Endothelial cell (in vitro differentiated cells): Measurements from ENCODE around the gene RPL37A. TPM values are rescaled to one million over a fixed set of nuclear protein-coding genes. Genes with fewer than 3 reads are reported as not detected.

Experiments used
- DNase-seq: peaks from one replicate; pipeline ENCODE4 v3.0.0; 2021; ENCODE audit warnings: low spot score
- H3K27ac Mint-ChIP-seq: one replicate; pipeline ENCODE4 v1.8.0; 2021; ENCODE audit warnings: mixed read lengths, inconsistent platforms; ENCODE audit not compliant: unreplicated experiment
- H3K27me3 Mint-ChIP-seq: one replicate; pipeline ENCODE4 v1.8.0; 2021; ENCODE audit warnings: mild to moderate bottlenecking, moderate library complexity, mixed read lengths, inconsistent platforms; ENCODE audit not compliant: unreplicated experiment
- H3K36me3 Mint-ChIP-seq: one replicate; pipeline ENCODE4 v1.8.0; 2021; ENCODE audit warnings: mild to moderate bottlenecking, low read depth, mixed read lengths, inconsistent platforms; ENCODE audit not compliant: unreplicated experiment
- H3K4me1 Mint-ChIP-seq: one replicate; pipeline ENCODE4 v1.8.0; 2021; ENCODE audit warnings: mild to moderate bottlenecking, mixed read lengths, inconsistent platforms; ENCODE audit not compliant: unreplicated experiment
- H3K4me3 Mint-ChIP-seq: one replicate; pipeline ENCODE4 v1.8.0; 2021; ENCODE audit warnings: mild to moderate bottlenecking, mixed read lengths, inconsistent platforms; ENCODE audit not compliant: unreplicated experiment
- H3K9me3 Mint-ChIP-seq: one replicate; pipeline ENCODE4 v1.8.0; 2021; ENCODE audit warnings: mixed read lengths, inconsistent platforms; ENCODE audit not compliant: unreplicated experiment
- CTCF ChIP-seq: fragments of 200-600 bp; sonication (generic); IDR thresholded peaks from one replicate; pipeline ENCODE4 v1.5.0; 2021; ENCODE audit warnings: antibody characterized with exemption; ENCODE audit not compliant: unreplicated experiment
- total RNA-seq: library from RNA; stranded (reverse); fragmentation: NEBNext Ultra II Directional; extraction: Animal tissue kit (Norgen Biotek cat#: 25700); gene quantifications from one replicate; pipeline ENCODE4 v1.2.1, GENCODE V29; 2021; ENCODE audit not compliant: unreplicated experiment

RPL37A gene
- total RNA-seq, 1 donor from 2014 or later, result 2,729 TPM

- DNase-seq, result no peak
- TF ChIP-seq CTCF, result no peak
- Mint-ChIP-seq H3K27me3 (peaks cover 2% of the 10 kb centered on the region), H3K4me1 (no peaks in the 10 kb centered on the region), H3K4me3 (no peak overlapping the region), H3K36me3 (peaks cover 25% of the 10 kb centered on the region), H3K27ac (no peak overlapping the region), H3K9me3 (no peaks in the 10 kb centered on the region)
Observed at GRCh38 chr2:216463148-216463547, 35.5 kb upstream of the RPL37A start.

DNA sequence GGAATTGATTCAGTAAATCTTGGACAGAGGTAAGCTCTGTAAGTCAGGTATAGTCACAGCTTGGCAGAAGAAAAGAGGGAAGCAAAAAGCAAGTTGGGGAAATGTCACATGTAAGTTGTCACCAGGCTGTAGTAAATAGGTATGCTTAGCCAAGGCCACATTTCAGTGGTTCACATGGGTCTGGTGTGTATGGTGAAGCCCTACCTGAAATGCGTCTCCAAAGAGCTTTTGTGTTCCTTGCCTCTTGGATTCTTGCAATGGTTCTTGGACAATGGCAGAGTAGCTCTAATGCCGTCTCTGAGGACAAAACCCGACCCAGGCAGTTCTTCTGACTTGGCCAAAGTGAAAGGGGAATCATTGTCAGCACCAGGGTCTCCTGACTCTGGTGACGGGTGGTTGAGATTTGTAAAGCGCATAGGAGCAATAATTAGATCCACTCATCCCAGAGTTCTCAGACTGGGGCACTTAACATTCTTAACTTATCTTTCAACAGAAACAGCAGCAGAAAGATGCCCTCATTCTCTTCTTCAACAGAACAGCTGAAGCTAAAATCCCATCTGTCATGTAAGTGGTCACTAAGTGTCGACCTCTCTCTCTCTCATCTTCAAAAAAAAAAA, 34.4 kb upstream of the RPL37A start:
- peaks cover 29% of the 10 kb centered on the region for H3K36me3 Mint-ChIP-seq
- no peak overlapping the region for H3K27ac Mint-ChIP-seq
- no peak overlapping the region for H3K4me3 Mint-ChIP-seq
- no peak for DNase-seq
- H3K9me3 Mint-ChIP-seq, result no peaks in the 10 kb centered on the region
- H3K4me1 Mint-ChIP-seq, result no peaks in the 10 kb centered on the region
- H3K27me3 Mint-ChIP-seq, result peaks cover 2% of the 10 kb centered on the region
- no peak for TF ChIP-seq CTCF

DNA sequence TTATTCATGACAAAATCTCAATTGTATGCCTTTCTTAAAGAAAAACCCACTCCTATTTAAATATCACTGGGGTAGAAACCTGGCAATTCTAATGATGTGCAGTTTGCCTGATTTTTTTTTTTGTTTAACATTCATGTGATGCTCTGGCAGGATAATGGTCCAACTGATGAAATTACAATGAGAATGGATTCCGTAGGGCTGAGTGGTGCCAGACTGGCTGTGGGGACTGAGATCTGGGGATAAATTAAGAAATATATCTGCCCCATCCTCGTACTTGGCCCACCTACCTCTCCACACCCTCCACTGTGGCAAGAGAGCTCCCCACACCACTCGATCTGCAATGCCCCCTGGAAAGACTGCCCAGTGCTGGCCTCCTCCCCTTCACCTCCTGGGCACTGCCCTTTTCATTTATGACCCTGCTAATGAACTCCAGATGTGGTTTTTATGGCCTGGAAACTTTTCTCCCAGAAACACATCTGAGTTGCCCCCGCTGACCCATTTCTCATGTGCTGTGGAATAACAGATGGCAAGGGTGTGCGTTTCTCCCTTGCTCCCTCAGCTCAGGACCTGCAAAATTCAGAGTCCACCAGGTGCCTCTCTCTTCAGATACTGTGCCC, 33.0 kb upstream of the RPL37A start:
- no peaks in the 10 kb centered on the region for H3K9me3 Mint-ChIP-seq
- H3K36me3 Mint-ChIP-seq, result peaks cover 36% of the 10 kb centered on the region

GRCh38 chr2:216467845-216468244, 30.8 kb upstream of the RPL37A start:
- Mint-ChIP-seq H3K36me3 (peaks cover 28% of the 10 kb centered on the region), H3K4me1 (no peaks in the 10 kb centered on the region), H3K27me3 (peaks cover 4% of the 10 kb centered on the region), H3K9me3 (no peaks in the 10 kb centered on the region), H3K4me3 (no peak overlapping the region), H3K27ac (no peak overlapping the region)
- DNase-seq, result no peak
- TF ChIP-seq CTCF, result no peak

More for the DNA sequence above, 33.0 kb upstream of the RPL37A start:
- peaks cover 2% of the 10 kb centered on the region for H3K27me3 Mint-ChIP-seq
- no peak overlapping the region for H3K27ac Mint-ChIP-seq
- DNase-seq, result no peak
- H3K4me1 Mint-ChIP-seq, result no peaks in the 10 kb centered on the region
- no peak overlapping the region for H3K4me3 Mint-ChIP-seq
- TF ChIP-seq CTCF, result no peak

GRCh38 chr2:216469661-216470060, 29.0 kb upstream of the RPL37A start:
- Mint-ChIP-seq H3K4me3 (no peak overlapping the region), H3K9me3 (no peaks in the 10 kb centered on the region), H3K4me1 (peaks cover 4% of the 10 kb centered on the region), H3K27ac (no peak overlapping the region), H3K36me3 (peaks cover 19% of the 10 kb centered on the region), H3K27me3 (peaks cover 4% of the 10 kb centered on the region)
- DNase-seq, result no peak
- no peak for TF ChIP-seq CTCF
